ENCODE results near the gene TOP1.

The TOP1 gene

GRCh38 chr20:41052742-41053419, 24.3 kb downstream of the TOP1 start:
- H3K27ac ChIP-seq (ENCODE audit: low read length): no peak overlapping the region
- H3K36me3 ChIP-seq (ENCODE audit: control insufficient read depth, low read depth, low read length): no peaks in the 10 kb centered on the region
- no peak overlapping the region for H3K9ac ChIP-seq (ENCODE audit: low read length)
- no peak overlapping the region for H3K4me3 ChIP-seq (ENCODE audit: low read length)
- peaks cover 38% of the 10 kb centered on the region for H3K4me1 ChIP-seq (ENCODE audit: control insufficient read depth, low read depth, low read length)
- no peaks in the 10 kb centered on the region for H3K27me3 ChIP-seq (ENCODE audit: control insufficient read depth, insufficient read depth, low read length)
- no peaks in the 10 kb centered on the region for H3K9me3 ChIP-seq (ENCODE audit: control insufficient read depth, low read depth, low read length)

- no peak overlapping the region for H3K4me3 ChIP-seq (ENCODE audit: low read length)
- no peak overlapping the region for H3K9ac ChIP-seq (ENCODE audit: low read length)
- no peaks in the 10 kb centered on the region for H3K27me3 ChIP-seq (ENCODE audit: control insufficient read depth, insufficient read depth, low read length)
- H3K36me3 ChIP-seq (ENCODE audit: control insufficient read depth, low read depth, low read length): no peaks in the 10 kb centered on the region
- no peak overlapping the region for H3K27ac ChIP-seq (ENCODE audit: low read length)
- H3K9me3 ChIP-seq (ENCODE audit: control insufficient read depth, low read depth, low read length): no peaks in the 10 kb centered on the region
- H3K4me1 ChIP-seq (ENCODE audit: control insufficient read depth, low read depth, low read length): peaks cover 24% of the 10 kb centered on the region
These were observed 25.6 kb downstream of the TOP1 start for GRCh38 chr20:41054070-41054846.

- Histone ChIP-seq H3K27me3 (ENCODE audit: control insufficient read depth, insufficient read depth, low read length) (no peaks in the 10 kb centered on the region), H3K9ac (ENCODE audit: low read length) (no peak overlapping the region), H3K4me3 (ENCODE audit: low read length) (no peak overlapping the region), H3K4me1 (ENCODE audit: control insufficient read depth, low read depth, low read length) (peaks cover 20% of the 10 kb centered on the region), H3K27ac (ENCODE audit: low read length) (no peak overlapping the region), H3K9me3 (ENCODE audit: control insufficient read depth, low read depth, low read length) (no peaks in the 10 kb centered on the region), H3K36me3 (ENCODE audit: control insufficient read depth, low read depth, low read length) (no peaks in the 10 kb centered on the region)
These were observed 26.2 kb downstream of the TOP1 start for GRCh38 chr20:41054847-41055230.

GRCh38 chr20:41055679-41056078, 27.1 kb downstream of the TOP1 start:
- H3K4me3 ChIP-seq (ENCODE audit: low read length): no peak overlapping the region
- H3K36me3 ChIP-seq (ENCODE audit: control insufficient read depth, low read depth, low read length): no peaks in the 10 kb centered on the region
- H3K9ac ChIP-seq (ENCODE audit: low read length): no peak overlapping the region
- no peaks in the 10 kb centered on the region for H3K27me3 ChIP-seq (ENCODE audit: control insufficient read depth, insufficient read depth, low read length)
- H3K27ac ChIP-seq (ENCODE audit: low read length): no peak overlapping the region
- peaks cover 20% of the 10 kb centered on the region for H3K4me1 ChIP-seq (ENCODE audit: control insufficient read depth, low read depth, low read length)
- no peaks in the 10 kb centered on the region for H3K9me3 ChIP-seq (ENCODE audit: control insufficient read depth, low read depth, low read length)

GRCh38 chr20:41057999-41058673, 29.5 kb downstream of the TOP1 start:
- peaks cover 15% of the 10 kb centered on the region for H3K4me1 ChIP-seq (ENCODE audit: control insufficient read depth, low read depth, low read length)
- H3K36me3 ChIP-seq (ENCODE audit: control insufficient read depth, low read depth, low read length): peaks cover 20% of the 10 kb centered on the region
- H3K9ac ChIP-seq (ENCODE audit: low read length): no peak overlapping the region
- H3K9me3 ChIP-seq (ENCODE audit: control insufficient read depth, low read depth, low read length): no peaks in the 10 kb centered on the region
- no peak overlapping the region for H3K27ac ChIP-seq (ENCODE audit: low read length)
- H3K4me3 ChIP-seq (ENCODE audit: low read length): no peak overlapping the region
- no peaks in the 10 kb centered on the region for H3K27me3 ChIP-seq (ENCODE audit: control insufficient read depth, insufficient read depth, low read length)

GRCh38 chr20:41058674-41059635, 30.3 kb downstream of the TOP1 start:
- Histone ChIP-seq H3K4me3 (ENCODE audit: low read length) (no peak overlapping the region), H3K36me3 (ENCODE audit: control insufficient read depth, low read depth, low read length) (peaks cover 24% of the 10 kb centered on the region), H3K27me3 (ENCODE audit: control insufficient read depth, insufficient read depth, low read length) (no peaks in the 10 kb centered on the region), H3K9me3 (ENCODE audit: control insufficient read depth, low read depth, low read length) (no peaks in the 10 kb centered on the region), H3K4me1 (ENCODE audit: control insufficient read depth, low read depth, low read length) (peaks cover 8% of the 10 kb centered on the region), H3K9ac (ENCODE audit: low read length) (no peak overlapping the region), H3K27ac (ENCODE audit: low read length) (no peak overlapping the region)

- Histone ChIP-seq H3K27ac (ENCODE audit: low read length) (no peak overlapping the region), H3K4me1 (ENCODE audit: control insufficient read depth, low read depth, low read length) (no peaks in the 10 kb centered on the region), H3K9me3 (ENCODE audit: control insufficient read depth, low read depth, low read length) (no peaks in the 10 kb centered on the region), H3K9ac (ENCODE audit: low read length) (no peak overlapping the region), H3K4me3 (ENCODE audit: low read length) (no peak overlapping the region), H3K36me3 (ENCODE audit: control insufficient read depth, low read depth, low read length) (peaks cover 31% of the 10 kb centered on the region), H3K27me3 (ENCODE audit: control insufficient read depth, insufficient read depth, low read length) (no peaks in the 10 kb centered on the region)
These were observed 32.5 kb downstream of the TOP1 start for GRCh38 chr20:41061155-41061554.

GRCh38 chr20:41063442-41063841, 34.8 kb downstream of the TOP1 start:
- Histone ChIP-seq H3K27me3 (ENCODE audit: control insufficient read depth, insufficient read depth, low read length) (no peaks in the 10 kb centered on the region), H3K27ac (ENCODE audit: low read length) (no peak overlapping the region), H3K4me3 (ENCODE audit: low read length) (no peak overlapping the region), H3K4me1 (ENCODE audit: control insufficient read depth, low read depth, low read length) (no peaks in the 10 kb centered on the region), H3K36me3 (ENCODE audit: control insufficient read depth, low read depth, low read length) (peaks cover 37% of the 10 kb centered on the region), H3K9ac (ENCODE audit: low read length) (no peak overlapping the region), H3K9me3 (ENCODE audit: control insufficient read depth, low read depth, low read length) (no peaks in the 10 kb centered on the region)

- Histone ChIP-seq H3K27ac (ENCODE audit: low read length) (no peak overlapping the region), H3K9ac (ENCODE audit: low read length) (no peak overlapping the region), H3K4me3 (ENCODE audit: low read length) (no peak overlapping the region), H3K36me3 (ENCODE audit: control insufficient read depth, low read depth, low read length) (peaks cover 40% of the 10 kb centered on the region), H3K27me3 (ENCODE audit: control insufficient read depth, insufficient read depth, low read length) (no peaks in the 10 kb centered on the region), H3K9me3 (ENCODE audit: control insufficient read depth, low read depth, low read length) (no peaks in the 10 kb centered on the region), H3K4me1 (ENCODE audit: control insufficient read depth, low read depth, low read length) (no peaks in the 10 kb centered on the region)
These were observed 35.8 kb downstream of the TOP1 start for GRCh38 chr20:41064377-41064776.

GRCh38 chr20:41065716-41066115, 37.1 kb downstream of the TOP1 start:
- Histone ChIP-seq H3K4me3 (ENCODE audit: low read length) (no peak overlapping the region), H3K27me3 (ENCODE audit: control insufficient read depth, insufficient read depth, low read length) (no peaks in the 10 kb centered on the region), H3K36me3 (ENCODE audit: control insufficient read depth, low read depth, low read length) (peaks cover 40% of the 10 kb centered on the region), H3K4me1 (ENCODE audit: control insufficient read depth, low read depth, low read length) (no peaks in the 10 kb centered on the region), H3K27ac (ENCODE audit: low read length) (no peak overlapping the region), H3K9ac (ENCODE audit: low read length) (no peak overlapping the region), H3K9me3 (ENCODE audit: control insufficient read depth, low read depth, low read length) (no peaks in the 10 kb centered on the region)

- peaks cover 16% of the 10 kb centered on the region for H3K36me3 ChIP-seq (ENCODE audit: control insufficient read depth, low read depth, low read length)
- no peaks in the 10 kb centered on the region for H3K27me3 ChIP-seq (ENCODE audit: control insufficient read depth, insufficient read depth, low read length)
These were observed 40.2 kb downstream of the TOP1 start for GRCh38 chr20:41068806-41069205.

More at GRCh38 chr20:41068806-41069205, 40.2 kb downstream of the TOP1 start:
- H3K4me1 ChIP-seq (ENCODE audit: control insufficient read depth, low read depth, low read length): no peaks in the 10 kb centered on the region
- H3K27ac ChIP-seq (ENCODE audit: low read length): no peak overlapping the region
- no peak overlapping the region for H3K4me3 ChIP-seq (ENCODE audit: low read length)
- no peaks in the 10 kb centered on the region for H3K9me3 ChIP-seq (ENCODE audit: control insufficient read depth, low read depth, low read length)
- H3K9ac ChIP-seq (ENCODE audit: low read length): no peak overlapping the region

Measured in iPS-18a (cell line).